Cardiac muscle cell (in vitro differentiated cells and primary cell): Measurements from ENCODE around the gene CANX. TPM values are rescaled to one million over a fixed set of nuclear protein-coding genes. Genes with fewer than 3 reads are reported as not detected.

Experiments used
- DNase-seq, 2 donors: peaks; one replicate each; pipeline versions ENCODE4 v3.0.0 to v3.0.0-alpha.2; 2010 to 2017; ENCODE audit warnings: low read depth in 1 of 2, low spot score in 1 of 2
- H3K27ac ChIP-seq: fragments of 200-600 bp; sonication (generic); 2 replicates; pipeline ENCODE4 v1.5.1; 2016
- H3K27me3 ChIP-seq: fragments of 200-600 bp; sonication (generic); 2 replicates; pipeline ENCODE4 v1.6.0; 2016; ENCODE audit warnings: control low read depth
- H3K36me3 ChIP-seq: fragments of 200-600 bp; sonication (generic); 2 replicates; pipeline ENCODE4 v1.5.1; 2016; ENCODE audit warnings: control low read depth
- H3K4me1 ChIP-seq: fragments of 200-600 bp; sonication (generic); 2 replicates; pipeline ENCODE4 v1.8.1; 2017; ENCODE audit warnings: low read depth, mild to moderate bottlenecking, mixed run types
- H3K4me3 ChIP-seq: fragments of 200-600 bp; sonication (generic); 2 replicates; pipeline ENCODE4 v1.5.1; 2016; ENCODE audit warnings: mild to moderate bottlenecking
- H3K9me3 ChIP-seq: fragments of 200-600 bp; sonication (generic); 2 replicates; pipeline ENCODE4 v1.5.1; 2017; ENCODE audit warnings: low read depth, mild to moderate bottlenecking, control low read depth
- polyA plus RNA-seq: library from polyadenylated mRNA; unstranded; fragments of >200 nt; fragmentation: Nextera tagmentation; extraction: Ambion mirVana; gene quantifications from 2 replicates; pipeline ENCODE4 v1.2.1, GENCODE V29; 2016
- total RNA-seq: library from RNA; depleted of rRNA; stranded (reverse); fragments of >200 nt; gene quantifications from 2 replicates; pipeline ENCODE4 v1.2.3, GENCODE V29; 2016
- TF ChIP-seq, protein P1 (sequence below): IDR thresholded peaks from 2 replicates; pipeline ENCODE4 v1.5.1; 2012; ENCODE audit warnings: low read depth, mild to moderate bottlenecking, low read length

CANX gene
- total and polyA plus RNA-seq, 2 experiments from 2014 or later, result 319 to 358 TPM

DNA sequence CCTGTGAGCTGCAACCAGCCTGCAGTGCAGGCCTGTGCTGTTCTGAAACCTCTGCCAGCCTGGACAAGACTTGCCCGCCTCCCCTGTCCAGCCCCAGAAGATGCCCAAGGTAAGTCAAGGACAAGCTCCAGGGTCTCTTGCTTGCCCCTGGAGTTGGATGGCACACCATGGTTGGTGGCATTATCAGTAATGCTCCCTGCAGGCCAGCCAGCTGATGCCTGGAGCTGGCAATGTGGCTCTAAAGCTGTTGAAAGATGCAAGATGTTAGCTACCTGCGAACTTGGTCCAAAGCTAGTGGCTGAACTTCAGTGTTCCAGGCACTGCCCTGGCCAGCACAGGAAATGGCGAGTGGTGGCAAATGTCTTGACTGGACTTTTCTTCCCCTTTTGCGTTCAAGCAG is 81.1 kb downstream of the CANX start:
- Histone ChIP-seq H3K4me1 (no peaks in the 10 kb centered on the region), H3K27me3 (no peaks in the 10 kb centered on the region), H3K36me3 (peaks cover 28% of the 10 kb centered on the region), H3K27ac (no peak overlapping the region), H3K9me3 (no peaks in the 10 kb centered on the region), H3K4me3 (no peak overlapping the region)
- TF ChIP-seq, protein P1, sequence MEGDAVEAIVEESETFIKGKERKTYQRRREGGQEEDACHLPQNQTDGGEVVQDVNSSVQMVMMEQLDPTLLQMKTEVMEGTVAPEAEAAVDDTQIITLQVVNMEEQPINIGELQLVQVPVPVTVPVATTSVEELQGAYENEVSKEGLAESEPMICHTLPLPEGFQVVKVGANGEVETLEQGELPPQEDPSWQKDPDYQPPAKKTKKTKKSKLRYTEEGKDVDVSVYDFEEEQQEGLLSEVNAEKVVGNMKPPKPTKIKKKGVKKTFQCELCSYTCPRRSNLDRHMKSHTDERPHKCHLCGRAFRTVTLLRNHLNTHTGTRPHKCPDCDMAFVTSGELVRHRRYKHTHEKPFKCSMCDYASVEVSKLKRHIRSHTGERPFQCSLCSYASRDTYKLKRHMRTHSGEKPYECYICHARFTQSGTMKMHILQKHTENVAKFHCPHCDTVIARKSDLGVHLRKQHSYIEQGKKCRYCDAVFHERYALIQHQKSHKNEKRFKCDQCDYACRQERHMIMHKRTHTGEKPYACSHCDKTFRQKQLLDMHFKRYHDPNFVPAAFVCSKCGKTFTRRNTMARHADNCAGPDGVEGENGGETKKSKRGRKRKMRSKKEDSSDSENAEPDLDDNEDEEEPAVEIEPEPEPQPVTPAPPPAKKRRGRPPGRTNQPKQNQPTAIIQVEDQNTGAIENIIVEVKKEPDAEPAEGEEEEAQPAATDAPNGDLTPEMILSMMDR, result no peak
- no peak for DNase-seq

DNA sequence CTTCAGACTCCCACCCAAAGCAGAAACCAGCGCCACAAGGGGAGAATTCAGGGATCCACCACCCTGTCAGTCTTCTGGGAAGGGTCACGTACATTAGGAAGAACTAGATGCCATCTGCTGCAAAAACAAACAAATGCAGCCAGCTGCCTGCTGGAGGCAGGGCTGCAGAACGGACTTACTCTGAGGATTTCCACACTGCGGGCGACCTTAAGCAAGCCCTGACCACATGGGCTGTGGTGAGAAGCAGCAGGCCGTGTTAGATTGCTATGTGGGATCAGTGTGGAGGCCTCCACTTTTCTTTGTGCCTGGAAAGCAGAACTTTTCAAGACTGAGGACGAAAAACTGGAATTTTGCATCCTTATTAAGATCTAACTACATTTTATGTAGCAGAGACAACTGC is 81.6 kb downstream of the CANX start:
- TF ChIP-seq, protein P1, result no peak
- H3K4me1 ChIP-seq, result no peaks in the 10 kb centered on the region
- H3K4me3 ChIP-seq, result no peak overlapping the region
- H3K27me3 ChIP-seq, result no peaks in the 10 kb centered on the region
- H3K36me3 ChIP-seq, result peaks cover 22% of the 10 kb centered on the region
- H3K27ac ChIP-seq, result no peak overlapping the region
- DNase-seq, result no peak
- no peaks in the 10 kb centered on the region for H3K9me3 ChIP-seq

Other genes with a start within 250 kb of the CANX start
- 19.4 and 33.6 TPM in 2 replicates for gene RUFY1, start 148.4 kb upstream of the CANX start, total RNA-seq
- gene RUFY1, start 148.4 kb upstream of the CANX start, polyA plus RNA-seq, result 25.1 and 25.6 TPM in 2 replicates
- 467 and 569 TPM in 2 replicates for gene HNRNPH1, start 75.3 kb upstream of the CANX start, total RNA-seq
- 119 and 126 TPM in 2 replicates for gene HNRNPH1, start 75.3 kb upstream of the CANX start, polyA plus RNA-seq
- 0.18 TPM in 1 of 2 replicates, not detected in the other for gene CBY3, start 17.9 kb upstream of the CANX start, total RNA-seq
- gene CBY3, start 17.9 kb upstream of the CANX start, polyA plus RNA-seq, result 0.18 and 2.6 TPM in 2 replicates
- gene MAML1, start 33.9 kb downstream of the CANX start, total RNA-seq, result 35.8 and 38.8 TPM in 2 replicates
- gene MAML1, start 33.9 kb downstream of the CANX start, polyA plus RNA-seq, result 14.4 and 24.2 TPM in 2 replicates
- 5.3 and 10.2 TPM in 2 replicates for gene LTC4S, start 95.0 kb downstream of the CANX start, total RNA-seq
- 7.8 and 14.0 TPM in 2 replicates for gene LTC4S, start 95.0 kb downstream of the CANX start, polyA plus RNA-seq
- 192 and 196 TPM in 2 replicates for gene MGAT4B, start 107.9 kb downstream of the CANX start, total RNA-seq
- 184 and 221 TPM in 2 replicates for gene MGAT4B, start 107.9 kb downstream of the CANX start, polyA plus RNA-seq
- 110 and 115 TPM in 2 replicates for gene SQSTM1, start 121.9 kb downstream of the CANX start, total RNA-seq
- gene SQSTM1, start 121.9 kb downstream of the CANX start, polyA plus RNA-seq, result 108 and 144 TPM in 2 replicates
- 48.0 and 57.5 TPM in 2 replicates for gene MRNIP, start 159.8 kb downstream of the CANX start, total RNA-seq
- gene MRNIP, start 159.8 kb downstream of the CANX start, polyA plus RNA-seq, result 28.8 and 40.3 TPM in 2 replicates
- 72.2 and 113 TPM in 2 replicates for gene TBC1D9B, start 208.9 kb downstream of the CANX start, total RNA-seq
- 63.6 and 64.5 TPM in 2 replicates for gene TBC1D9B, start 208.9 kb downstream of the CANX start, polyA plus RNA-seq